ENCODE data around the gene TMEM218.
A peak's percentile ranks its signal among the peaks of the same experiment; 100 is the strongest.

TMEM218 gene

GRCh38 chr11:125075900-125076317 is 35.5 kb downstream of the TMEM218 start:
- H3K27ac ChIP-seq (ENCODE audit: poor library complexity, severe bottlenecking), result peak overlapping the region; percentile 45
- peak; percentile 36 for TF ChIP-seq CTCF (IDR thresholded peaks at IDR 0.05; ENCODE audit: poor library complexity, severe bottlenecking)

GRCh38 chr11:125075242-125075625 is 36.2 kb downstream of the TMEM218 start:
- DNase-seq (ENCODE audit: low spot score) (no peak), ATAC-seq (ENCODE audit: low read depth) (no peak)
- TF ChIP-seq CTCF (IDR thresholded peaks at IDR 0.05; ENCODE audit: poor library complexity, severe bottlenecking), result no peak
- Histone ChIP-seq H3K9me3 (ENCODE audit: severe bottlenecking) (no peaks in the 10 kb centered on the region), H3K4me3 (ENCODE audit: severe bottlenecking) (no peak overlapping the region), H3K36me3 (ENCODE audit: low read depth) (no peaks in the 10 kb centered on the region), H3K27me3 (ENCODE audit: insufficient read depth, poor library complexity, severe bottlenecking) (no peaks in the 10 kb centered on the region), H3K4me1 (ENCODE audit: insufficient read depth, poor library complexity, severe bottlenecking) (peaks cover 26% of the 10 kb centered on the region), H3K27ac (ENCODE audit: poor library complexity, severe bottlenecking) (peak overlapping the region; percentile 45)

More at GRCh38 chr11:125075900-125076317, 35.5 kb downstream of the TMEM218 start:
- peaks cover 19% of the 10 kb centered on the region for H3K4me1 ChIP-seq (ENCODE audit: insufficient read depth, poor library complexity, severe bottlenecking)
- DNase-seq (ENCODE audit: low spot score), result peak; percentile 71
- no peak overlapping the region for H3K4me3 ChIP-seq (ENCODE audit: severe bottlenecking)
- no peaks in the 10 kb centered on the region for H3K27me3 ChIP-seq (ENCODE audit: insufficient read depth, poor library complexity, severe bottlenecking)
- no peaks in the 10 kb centered on the region for H3K9me3 ChIP-seq (ENCODE audit: severe bottlenecking)
- H3K36me3 ChIP-seq (ENCODE audit: low read depth), result no peaks in the 10 kb centered on the region
- peak; percentile 92 for ATAC-seq (ENCODE audit: low read depth)

DNA sequence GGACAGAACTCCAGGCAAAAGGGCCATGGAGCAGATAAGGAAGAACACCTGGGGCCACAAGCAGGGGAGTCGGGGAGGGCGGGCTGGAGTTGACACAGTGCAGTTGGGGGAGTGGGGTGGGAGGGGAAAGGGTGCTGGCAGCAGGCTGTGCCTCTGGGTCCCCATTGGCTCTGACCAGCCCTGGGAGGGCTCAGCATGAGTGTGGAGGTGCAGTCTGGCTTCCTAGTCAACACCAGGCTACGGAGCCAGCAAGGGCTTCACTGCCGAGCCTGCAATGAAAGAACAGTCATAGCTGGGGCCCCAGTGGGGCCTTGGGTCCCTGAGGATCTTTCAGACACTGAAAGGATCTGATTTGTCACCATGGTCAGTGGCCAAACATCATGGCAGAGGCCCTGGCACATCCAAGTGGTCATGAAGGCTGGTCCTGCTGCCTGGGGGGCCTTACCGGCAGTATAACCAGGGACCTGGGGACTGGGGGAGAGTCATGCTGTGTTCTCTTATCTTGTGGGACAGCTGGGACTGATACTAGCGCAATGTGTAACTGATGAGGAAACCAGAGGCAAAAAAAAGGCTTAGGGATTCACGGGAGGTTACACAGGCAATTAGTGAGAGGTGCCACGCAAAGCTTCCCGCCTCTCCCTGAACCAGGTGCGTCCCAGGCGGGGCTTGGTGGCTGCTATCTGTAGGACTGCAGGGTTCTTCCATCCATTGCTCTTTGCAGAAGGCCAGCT is 36.8 kb downstream of the TMEM218 start:
- H3K4me1 ChIP-seq (ENCODE audit: insufficient read depth, poor library complexity, severe bottlenecking), result peaks cover 31% of the 10 kb centered on the region
- H3K27ac ChIP-seq (ENCODE audit: poor library complexity, severe bottlenecking), result peak overlapping the region; percentile 45
- H3K4me3 ChIP-seq (ENCODE audit: severe bottlenecking), result no peak overlapping the region
- no peaks in the 10 kb centered on the region for H3K36me3 ChIP-seq (ENCODE audit: low read depth)
- H3K9me3 ChIP-seq (ENCODE audit: severe bottlenecking), result no peaks in the 10 kb centered on the region
- DNase-seq (ENCODE audit: low spot score) (no peak), ATAC-seq (ENCODE audit: low read depth) (no peak)
- H3K27me3 ChIP-seq (ENCODE audit: insufficient read depth, poor library complexity, severe bottlenecking), result no peaks in the 10 kb centered on the region
- no peak for TF ChIP-seq CTCF (IDR thresholded peaks at IDR 0.05; ENCODE audit: poor library complexity, severe bottlenecking)

GRCh38 chr11:125073616-125074483 is 37.6 kb downstream of the TMEM218 start:
- no peak for ATAC-seq (ENCODE audit: low read depth)

More at GRCh38 chr11:125073616-125074483, 37.6 kb downstream of the TMEM218 start:
- TF ChIP-seq CTCF (IDR thresholded peaks at IDR 0.05; ENCODE audit: poor library complexity, severe bottlenecking), result no peak
- no peaks in the 10 kb centered on the region for H3K9me3 ChIP-seq (ENCODE audit: severe bottlenecking)
- no peaks in the 10 kb centered on the region for H3K36me3 ChIP-seq (ENCODE audit: low read depth)
- no peak for DNase-seq (ENCODE audit: low spot score)
- no peaks in the 10 kb centered on the region for H3K27me3 ChIP-seq (ENCODE audit: insufficient read depth, poor library complexity, severe bottlenecking)
- peaks cover 36% of the 10 kb centered on the region for H3K4me1 ChIP-seq (ENCODE audit: insufficient read depth, poor library complexity, severe bottlenecking)
- H3K4me3 ChIP-seq (ENCODE audit: severe bottlenecking), result no peak overlapping the region
- H3K27ac ChIP-seq (ENCODE audit: poor library complexity, severe bottlenecking), result no peak overlapping the region

Data from RWPE2 (cell line).